C4-2B (cell line): Measurements from ENCODE around the gene KISS1R.

Source experiments
- CTCF ChIP-seq: fragments of 450-650 bp; conservative IDR thresholded peaks from 2 replicates; pipeline ENCODE4 v1.5.1; 2017; ENCODE audit warnings: mild to moderate bottlenecking
- ZFX ChIP-seq: fragments of 450-650 bp; IDR thresholded peaks from 2 replicates; pipeline ENCODE4 v1.6.1; 2017

DNA sequence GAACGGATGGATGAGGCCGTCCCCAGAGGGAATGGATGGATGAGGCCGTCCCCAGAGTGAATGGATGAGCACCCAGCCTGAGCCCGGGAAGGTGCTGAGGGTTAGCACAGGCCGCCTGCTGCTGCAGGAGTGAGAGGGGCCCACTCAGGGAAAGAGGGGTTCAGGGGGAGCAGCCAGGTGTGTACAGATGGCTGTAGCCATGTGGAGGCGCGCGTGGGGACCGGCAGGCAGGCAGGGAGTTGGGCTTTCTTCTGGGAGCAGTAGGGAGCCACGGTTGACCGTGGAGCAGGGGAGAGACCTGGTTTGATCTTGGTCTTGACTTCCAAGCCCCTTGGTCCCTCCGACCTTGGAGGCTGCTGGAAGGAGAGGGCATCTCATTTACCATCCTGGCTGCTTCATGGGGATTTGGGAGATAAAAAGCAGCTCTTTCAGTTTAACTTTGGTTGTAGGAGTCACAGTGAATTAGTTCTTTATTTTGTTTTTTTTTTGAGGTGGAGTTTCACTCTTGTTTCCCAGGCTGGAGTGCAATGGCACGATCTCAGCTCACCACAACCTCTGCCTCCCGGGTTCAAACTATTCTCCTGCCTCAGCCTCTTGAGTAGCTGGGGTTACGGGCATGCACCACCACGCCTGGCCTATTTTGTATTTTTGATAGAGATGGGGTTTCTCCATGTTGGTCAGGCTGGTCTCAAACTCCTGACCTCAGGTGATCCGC, 33.4 kb downstream of the KISS1R start:
- TF ChIP-seq CTCF, result no peak
- TF ChIP-seq ZFX, result no peak
